GM12878 (cell line): ENCODE measurements around the gene MTIF2. TPM values are rescaled to one million over a fixed set of nuclear protein-coding genes. Genes with fewer than 3 reads are reported as not detected.

Experiments
- ATAC-seq: fragments of 200-7000 bp; cut with Tn5 transposase; 3 replicates; pipeline ENCODE4 v1.9.1; 2020; ENCODE audit warnings: mild to moderate bottlenecking, moderate library complexity
- BruUV-seq: library from RNA; stranded (reverse); fragments of 400-500 nt; replicated peaks from 2 replicates; lab custom pipeline; 2021; lab: Mats Ljungman, UMichigan
- CTCF ChIA-PET: fragments of 300-600 bp; sonication (Branson Sonifier 250); formaldehyde crosslinking; extraction: SDS; loops from one replicate; lab custom pipeline; 2021; ENCODE audit warnings: inconsistent platforms; lab: Yijun Ruan, JAX
- POLR2A ChIA-PET: fragments of 350-600 bp; formaldehyde crosslinking; extraction: SDS; loops from one replicate; lab custom pipeline; 2021; ENCODE audit warnings: inconsistent platforms; lab: Charles Lee
- RAD21 ChIA-PET: fragments of 300-600 bp; sonication (Branson Sonifier 250); formaldehyde crosslinking; loops from one replicate; lab custom pipeline; 2023; ENCODE audit warnings: antibody characterized with exemption; ENCODE audit not compliant: unreplicated experiment; lab: Charles Lee
- SMC1A ChIA-PET: fragments of 300-600 bp; sonication (Branson Sonifier 250); formaldehyde crosslinking; loops from one replicate; lab custom pipeline; 2023; ENCODE audit not compliant: unreplicated experiment, uncharacterized antibody; lab: Charles Lee
- DNase-seq: peaks from one replicate; pipeline ENCODE4 v3.0.0-alpha.2; 2011; ENCODE audit warnings: low read depth, low spot score
- FAIRE-seq: peaks from 3 replicates; lab custom pipeline; 2011; peaks lifted over from hg19 to GRCh38; lab: Jason Lieb, UNC
- H2AFZ ChIP-seq: 2 replicates; pipeline ENCODE4 v1.6.0; 2011; ENCODE audit warnings: low read depth, low read length, control low read depth; ENCODE audit not compliant: control insufficient read depth
- H3K27ac ChIP-seq: 2 replicates; pipeline ENCODE4 v1.5.1; 2011; ENCODE audit warnings: control low read depth; ENCODE audit not compliant: control insufficient read depth, insufficient read depth
- H3K27me3 ChIP-seq, 2 experiments: replicated peaks in 1 of 2; 2 replicates each; pipeline versions ENCODE4 v1.6.0 to v1.6.1; 2011; ENCODE audit warnings: low read length in 1 of 2; ENCODE audit not compliant: control insufficient read depth in 2 of 2, insufficient read depth in 2 of 2
- H3K36me3 ChIP-seq, 2 experiments: 2 replicates each; pipeline ENCODE4 v1.5.1; 2011; ENCODE audit warnings: low read length in 1 of 2; ENCODE audit not compliant: control insufficient read depth in 2 of 2, insufficient read depth in 2 of 2
- H3K4me1 ChIP-seq: 2 replicates; pipeline ENCODE4 v1.6.1; 2011; ENCODE audit warnings: mild to moderate bottlenecking, low read length, moderate library complexity, mixed read lengths; ENCODE audit not compliant: control insufficient read depth, insufficient read depth
- H3K4me2 ChIP-seq: 2 replicates; pipeline ENCODE4 v1.6.0; 2011; ENCODE audit warnings: control low read depth; ENCODE audit not compliant: control insufficient read depth, insufficient read depth
- H3K4me3 ChIP-seq: fragments of 200-600 bp; sonication (generic); 2 replicates; pipeline ENCODE4 v1.5.1; 2016
- H3K79me2 ChIP-seq: 2 replicates; pipeline ENCODE4 v1.6.0; 2011; ENCODE audit warnings: low read length; ENCODE audit not compliant: control insufficient read depth, insufficient read depth
- H3K9ac ChIP-seq: 2 replicates; pipeline ENCODE4 v1.8.0; 2011; ENCODE audit warnings: low read length, control low read depth, mixed read lengths; ENCODE audit not compliant: control insufficient read depth, insufficient read depth
- H3K9me3 ChIP-seq: replicated peaks from 3 replicates; pipeline ENCODE4 v1.5.1; 2011; ENCODE audit warnings: mild to moderate bottlenecking, low read length; ENCODE audit not compliant: control insufficient read depth, insufficient read depth
- H4K20me1 ChIP-seq: 2 replicates; pipeline ENCODE4 v1.6.0; 2011; ENCODE audit not compliant: control insufficient read depth, insufficient read depth
- BRCA1 ChIP-seq: IDR thresholded peaks from 2 replicates; pipeline ENCODE4 v1.6.1; 2011; ENCODE audit warnings: low read depth, low read length, improper control_type of control experiment
- CHD1 ChIP-seq: IDR thresholded peaks from 2 replicates; pipeline ENCODE4 v1.6.1; 2012; ENCODE audit warnings: low read depth, low read length, improper control_type of control experiment
- MYB ChIP-seq: fragments of 150-350 bp; IDR thresholded peaks from 2 replicates; pipeline ENCODE4 v1.6.1; 2014; ENCODE audit warnings: mild to moderate bottlenecking, low read depth, low read length, borderline replicate concordance
- NR2C1 ChIP-seq: fragments of 450-650 bp; IDR thresholded peaks from 2 replicates; pipeline ENCODE4 v1.6.1; 2017; ENCODE audit warnings: antibody characterized with exemption, mild to moderate bottlenecking, moderate library complexity
- PKNOX1 ChIP-seq: fragments of 450-650 bp; IDR thresholded peaks from 2 replicates; pipeline ENCODE4 v1.6.1; 2016; ENCODE audit warnings: mild to moderate bottlenecking
- PML ChIP-seq: IDR thresholded peaks from 2 replicates; pipeline ENCODE4 v1.6.1; 2012; ENCODE audit warnings: low read length, inconsistent platforms
- POLR2AphosphoS2 ChIP-seq: IDR thresholded peaks from 2 replicates; pipeline ENCODE4 v1.6.1; 2011; ENCODE audit warnings: low read depth, mild to moderate bottlenecking, low read length, improper control_type of control experiment, moderate library complexity
- RCOR1 ChIP-seq: conservative IDR thresholded peaks from 2 replicates; pipeline ENCODE4 v1.6.1; 2012; ENCODE audit warnings: low read depth, low read length, improper control_type of control experiment
- RUNX3 ChIP-seq: IDR thresholded peaks from 2 replicates; pipeline ENCODE4 v1.6.1; 2012; ENCODE audit warnings: low read length, inconsistent platforms
- SRF ChIP-seq, 2 experiments: IDR thresholded peaks; 2 replicates each; pipeline ENCODE4 v1.6.1; 2011; ENCODE audit warnings: low read depth in 2 of 2, low read length in 2 of 2, mild to moderate bottlenecking in 1 of 2, moderate library complexity in 1 of 2
- ZNF207 ChIP-seq: fragments of 450-650 bp; IDR thresholded peaks from 2 replicates; pipeline ENCODE4 v1.6.1; 2014; ENCODE audit warnings: antibody characterized with exemption, mild to moderate bottlenecking, borderline replicate concordance
- ZNF592 ChIP-seq: fragments of 450-650 bp; IDR thresholded peaks from 2 replicates; pipeline ENCODE4 v1.6.1; 2017; ENCODE audit warnings: mild to moderate bottlenecking, moderate library complexity
- ZNF622 ChIP-seq: fragments of 450-650 bp; IDR thresholded peaks from 2 replicates; pipeline ENCODE4 v1.6.1; 2017; ENCODE audit warnings: mild to moderate bottlenecking, inconsistent platforms
- WGBS: methylation state at CpG from one replicate; pipeline ENCODE4 v1.1.6; 2016; ENCODE audit warnings: low lambda C conversion rate; ENCODE audit not compliant: insufficient replicate concordance, insufficient coverage; ENCODE audit errors: missing lambda C conversion rate; 5-methylcytosine and 5-hydroxymethylcytosine counted together
- in situ Hi-C: fragments of 300-500 bp; cut with MboI; formaldehyde crosslinking; loops from 9 replicates; pipeline ENCODE4 v1.14.3; 2018; ENCODE audit warnings: mixed read lengths
- intact Hi-C: fragments of 100-400 bp; cut with micrococcal nuclease; formaldehyde crosslinking; loops from one replicate; pipeline ENCODE4 v1.14.2; 2022; ENCODE audit not compliant: unreplicated experiment
- polyA plus RNA-seq, 11 experiments: library from polyadenylated mRNA; depleted of rRNA in 4 of 11; unstranded in 6 of 11; stranded (reverse) in 5 of 11; fragments of >200 nt; fragmentation: Nextera tagmentation in 4 of 11; fragmentation: Illumina TruSeq in 1 of 11; extraction: Ambion mirVana in 4 of 11; extraction: Trizol in 1 of 11; gene quantifications; 1 replicate in 1 of 11; 2 replicates in 10 of 11; pipeline versions ENCODE4 v1.2.1 to v1.2.3, GENCODE V29; 2011 to 2016; ENCODE audit warnings: inconsistent platforms in 2 of 11, missing spikeins in 2 of 11, low read depth in 1 of 11
- total RNA-seq, 4 experiments: library from RNA; depleted of rRNA in 3 of 4; stranded (reverse); fragments of >200 nt in 3 of 4; fragmentation: Illumina TruSeq in 1 of 4; extraction: Trizol in 1 of 4; gene quantifications; 2 replicates each; pipeline versions ENCODE4 v1.2.1 to v1.2.3, GENCODE V29; 2013 to 2021

The MTIF2 gene
- total and polyA plus RNA-seq, 10 of the 15 experiments (the other 5 are each of a cell fraction or from before 2014, with no cell fraction given), result 26.4 to 63.7 (median 40.0) TPM

GRCh38 chr2:55232084-55232862, 36.8 kb downstream of the MTIF2 start, which contains the start of the genes CLHC1 and RPS27A:
Gene CLHC1 (minus strand): TSS chr2:55232293. CDS start chr2:55222411, 9,882 bp downstream.
Gene RPS27A (plus strand): TSS chr2:55232688. CDS start chr2:55232825, 137 bp downstream.
- POLR2A ChIA-PET, result interaction anchor here (0.9 to 1.3 kb wide), 3 partner anchors 13 to 253 kb away, joined by 3 to 8 read pairs (median 4); no protein-coding TSS in a partner anchor
- FAIRE-seq (peak; percentile 88), DNase-seq (peak; percentile 85), ATAC-seq (peak; percentile 85)
- H2AFZ ChIP-seq, result peak within 1 kb of the TSS; percentile 98
- no peaks in the 10 kb centered on the region for H3K9me3 ChIP-seq
- H3K4me1 ChIP-seq, result peaks cover 3% of the 10 kb centered on the region; the same call in 1 of the 2 replicates
- H3K4me2 ChIP-seq, result peak within 1 kb of the TSS; percentile 87
- no peaks in the 10 kb centered on the region for H4K20me1 ChIP-seq
- under 1% methylated on average over 37 of the region's 37 CpGs for WGBS
- CTCF ChIA-PET, result interaction anchor here (1.0 kb wide), 1 partner anchor 200 kb away, joined by 3 read pairs; no protein-coding TSS in a partner anchor
- RAD21 ChIA-PET, result interaction anchor here (1.0 kb wide), 1 partner anchor 9 kb away, joined by 3 read pairs; no protein-coding TSS in a partner anchor
- in situ Hi-C loops, result no loop called here
- SMC1A ChIA-PET, result interaction anchor here (1.0 kb wide), 1 partner anchor 10 kb away, joined by 3 read pairs; no protein-coding TSS in a partner anchor
- peak within 1 kb of the TSS; percentile 93 for H3K4me3 ChIP-seq
- intact Hi-C loops, result loop anchor here (2.0 to 5.0 kb wide), 4 partner anchors 35 to 385 kb away; partner anchors contain the start of genes MTIF2, PPP4R3B and RTN4
- peak within 1 kb of the TSS; percentile 98 for H3K9ac ChIP-seq
- peaks cover 53% of the 10 kb centered on the region for H3K79me2 ChIP-seq
- H3K27me3 ChIP-seq, result no peaks in the 10 kb centered on the region
- H3K27ac ChIP-seq, result peak within 1 kb of the TSS; percentile 98
- no TSS peak for BruUV-seq
- H3K36me3 ChIP-seq, result peaks cover 1 to 23% of the 10 kb centered on the region in 2 experiments; a peak in 3 of 4 replicates
- TF ChIP-seq NR2C1 (peak; percentile 76), CHD1 (no peak), ZNF622 (no peak), ZNF592 (peak; percentile 88), PML (peak; percentile 95), BRCA1 (no peak), ZNF207 (peak; percentile 75; the same call in 1 of the 2 replicates), PKNOX1 (peak; percentile 44; the same call in 1 of the 2 replicates), MYB (peak; percentile 97), RCOR1 (no peak), RUNX3 (peak; percentile 61), POLR2AphosphoS2 (peak; percentile 89), SRF (IDR thresholded peaks at IDR 0.05; ENCODE audit: low read depth in 2 of 2, low read length in 2 of 2) (no peak)
